HepG2 (cell line): ENCODE results near the gene ARMCX1. TPM values are rescaled to one million over a fixed set of nuclear protein-coding genes. Genes with fewer than 3 reads are reported as not detected.

Source experiments
- CEBPZ ChIP-seq: IDR thresholded peaks from 2 replicates; pipeline ENCODE4 v1.6.1; 2012; ENCODE audit warnings: low read length, improper control_type of control experiment
- ZNF101 ChIP-seq: sonication (generic); formaldehyde crosslinking; IDR thresholded peaks from 2 replicates; pipeline ENCODE4 v1.4.0; 2020; ENCODE audit warnings: mild to moderate bottlenecking, low read depth, missing genetic modification reagents, borderline replicate concordance
- polyA plus RNA-seq, 8 experiments: library from polyadenylated mRNA; depleted of rRNA in 3 of 8; stranded (reverse) in 7 of 8; unstranded in 1 of 8; fragments of >200 nt; fragmentation: Illumina TruSeq in 4 of 8; extraction: Trizol in 4 of 8; gene quantifications; 2 replicates each; pipeline versions ENCODE4 v1.2.1 to v1.2.3, GENCODE V29; 2011 to 2016; ENCODE audit warnings: low read depth in 4 of 8, missing spikeins in 1 of 8, mixed read lengths in 1 of 8; ENCODE audit not compliant: insufficient read depth in 1 of 8
- total RNA-seq, 5 experiments: library from RNA; depleted of rRNA; stranded (reverse); fragments of >200 nt; fragmentation: Illumina TruSeq; extraction: Trizol; gene quantifications; 2 replicates each; pipeline ENCODE4 v1.2.3, GENCODE V29; 2016; ENCODE audit warnings: low read depth in 1 of 5
- TF ChIP-seq, protein P1 (sequence below): sonication (generic); formaldehyde crosslinking; IDR thresholded peaks from 2 replicates; pipeline ENCODE4 v1.4.0; 2020; ENCODE audit warnings: missing genetic modification reagents, borderline replicate concordance
- TF ChIP-seq, protein P2 (sequence below): sonication (generic); formaldehyde crosslinking; IDR thresholded peaks from 2 replicates; pipeline ENCODE4 v1.9.0; 2021; ENCODE audit warnings: mild to moderate bottlenecking, missing genetic modification reagents

The ARMCX1 gene
- total and polyA plus RNA-seq, 2 of the 13 experiments (the other 11 are each of a cell fraction or from before 2014, with no cell fraction given): not detected

GRCh38 chrX:101564651-101565050 lies 14.3 kb downstream of the ARMCX1 start (continued):
- TF ChIP-seq, protein P1, sequence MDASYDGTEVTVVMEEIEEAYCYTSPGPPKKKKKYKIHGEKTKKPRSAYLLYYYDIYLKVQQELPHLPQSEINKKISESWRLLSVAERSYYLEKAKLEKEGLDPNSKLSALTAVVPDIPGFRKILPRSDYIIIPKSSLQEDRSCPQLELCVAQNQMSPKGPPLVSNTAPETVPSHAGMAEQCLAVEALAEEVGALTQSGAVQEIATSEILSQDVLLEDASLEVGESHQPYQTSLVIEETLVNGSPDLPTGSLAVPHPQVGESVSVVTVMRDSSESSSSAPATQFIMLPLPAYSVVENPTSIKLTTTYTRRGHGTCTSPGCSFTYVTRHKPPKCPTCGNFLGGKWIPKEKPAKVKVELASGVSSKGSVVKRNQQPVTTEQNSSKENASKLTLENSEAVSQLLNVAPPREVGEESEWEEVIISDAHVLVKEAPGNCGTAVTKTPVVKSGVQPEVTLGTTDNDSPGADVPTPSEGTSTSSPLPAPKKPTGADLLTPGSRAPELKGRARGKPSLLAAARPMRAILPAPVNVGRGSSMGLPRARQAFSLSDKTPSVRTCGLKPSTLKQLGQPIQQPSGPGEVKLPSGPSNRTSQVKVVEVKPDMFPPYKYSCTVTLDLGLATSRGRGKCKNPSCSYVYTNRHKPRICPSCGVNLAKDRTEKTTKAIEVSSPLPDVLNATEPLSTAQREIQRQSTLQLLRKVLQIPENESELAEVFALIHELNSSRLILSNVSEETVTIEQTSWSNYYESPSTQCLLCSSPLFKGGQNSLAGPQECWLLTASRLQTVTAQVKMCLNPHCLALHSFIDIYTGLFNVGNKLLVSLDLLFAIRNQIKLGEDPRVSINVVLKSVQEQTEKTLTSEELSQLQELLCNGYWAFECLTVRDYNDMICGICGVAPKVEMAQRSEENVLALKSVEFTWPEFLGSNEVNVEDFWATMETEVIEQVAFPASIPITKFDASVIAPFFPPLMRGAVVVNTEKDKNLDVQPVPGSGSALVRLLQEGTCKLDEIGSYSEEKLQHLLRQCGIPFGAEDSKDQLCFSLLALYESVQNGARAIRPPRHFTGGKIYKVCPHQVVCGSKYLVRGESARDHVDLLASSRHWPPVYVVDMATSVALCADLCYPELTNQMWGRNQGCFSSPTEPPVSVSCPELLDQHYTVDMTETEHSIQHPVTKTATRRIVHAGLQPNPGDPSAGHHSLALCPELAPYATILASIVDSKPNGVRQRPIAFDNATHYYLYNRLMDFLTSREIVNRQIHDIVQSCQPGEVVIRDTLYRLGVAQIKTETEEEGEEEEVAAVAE: no peak
- TF ChIP-seq ZNF101: no peak
- TF ChIP-seq, protein P2, sequence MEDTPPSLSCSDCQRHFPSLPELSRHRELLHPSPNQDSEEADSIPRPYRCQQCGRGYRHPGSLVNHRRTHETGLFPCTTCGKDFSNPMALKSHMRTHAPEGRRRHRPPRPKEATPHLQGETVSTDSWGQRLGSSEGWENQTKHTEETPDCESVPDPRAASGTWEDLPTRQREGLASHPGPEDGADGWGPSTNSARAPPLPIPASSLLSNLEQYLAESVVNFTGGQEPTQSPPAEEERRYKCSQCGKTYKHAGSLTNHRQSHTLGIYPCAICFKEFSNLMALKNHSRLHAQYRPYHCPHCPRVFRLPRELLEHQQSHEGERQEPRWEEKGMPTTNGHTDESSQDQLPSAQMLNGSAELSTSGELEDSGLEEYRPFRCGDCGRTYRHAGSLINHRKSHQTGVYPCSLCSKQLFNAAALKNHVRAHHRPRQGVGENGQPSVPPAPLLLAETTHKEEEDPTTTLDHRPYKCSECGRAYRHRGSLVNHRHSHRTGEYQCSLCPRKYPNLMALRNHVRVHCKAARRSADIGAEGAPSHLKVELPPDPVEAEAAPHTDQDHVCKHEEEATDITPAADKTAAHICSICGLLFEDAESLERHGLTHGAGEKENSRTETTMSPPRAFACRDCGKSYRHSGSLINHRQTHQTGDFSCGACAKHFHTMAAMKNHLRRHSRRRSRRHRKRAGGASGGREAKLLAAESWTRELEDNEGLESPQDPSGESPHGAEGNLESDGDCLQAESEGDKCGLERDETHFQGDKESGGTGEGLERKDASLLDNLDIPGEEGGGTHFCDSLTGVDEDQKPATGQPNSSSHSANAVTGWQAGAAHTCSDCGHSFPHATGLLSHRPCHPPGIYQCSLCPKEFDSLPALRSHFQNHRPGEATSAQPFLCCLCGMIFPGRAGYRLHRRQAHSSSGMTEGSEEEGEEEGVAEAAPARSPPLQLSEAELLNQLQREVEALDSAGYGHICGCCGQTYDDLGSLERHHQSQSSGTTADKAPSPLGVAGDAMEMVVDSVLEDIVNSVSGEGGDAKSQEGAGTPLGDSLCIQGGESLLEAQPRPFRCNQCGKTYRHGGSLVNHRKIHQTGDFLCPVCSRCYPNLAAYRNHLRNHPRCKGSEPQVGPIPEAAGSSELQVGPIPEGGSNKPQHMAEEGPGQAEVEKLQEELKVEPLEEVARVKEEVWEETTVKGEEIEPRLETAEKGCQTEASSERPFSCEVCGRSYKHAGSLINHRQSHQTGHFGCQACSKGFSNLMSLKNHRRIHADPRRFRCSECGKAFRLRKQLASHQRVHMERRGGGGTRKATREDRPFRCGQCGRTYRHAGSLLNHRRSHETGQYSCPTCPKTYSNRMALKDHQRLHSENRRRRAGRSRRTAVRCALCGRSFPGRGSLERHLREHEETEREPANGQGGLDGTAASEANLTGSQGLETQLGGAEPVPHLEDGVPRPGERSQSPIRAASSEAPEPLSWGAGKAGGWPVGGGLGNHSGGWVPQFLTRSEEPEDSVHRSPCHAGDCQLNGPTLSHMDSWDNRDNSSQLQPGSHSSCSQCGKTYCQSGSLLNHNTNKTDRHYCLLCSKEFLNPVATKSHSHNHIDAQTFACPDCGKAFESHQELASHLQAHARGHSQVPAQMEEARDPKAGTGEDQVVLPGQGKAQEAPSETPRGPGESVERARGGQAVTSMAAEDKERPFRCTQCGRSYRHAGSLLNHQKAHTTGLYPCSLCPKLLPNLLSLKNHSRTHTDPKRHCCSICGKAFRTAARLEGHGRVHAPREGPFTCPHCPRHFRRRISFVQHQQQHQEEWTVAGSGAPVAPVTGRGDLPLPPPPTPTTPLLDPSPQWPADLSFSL: no peak
- no peak for TF ChIP-seq CEBPZ
